Endothelial cell of umbilical vein (primary cell): ENCODE data around the gene MRPS6. TPM values are rescaled to one million over a fixed set of nuclear protein-coding genes. Genes with fewer than 3 reads are reported as not detected.

Experiments used
- BruUV-seq: library from RNA; stranded (reverse); fragments of 400-500 nt; replicated peaks from 2 replicates; lab custom pipeline; 2021; lab: Mats Ljungman, UMichigan
- CTCF ChIA-PET: fragments of 300-600, 350-600 bp; sonication (Branson Sonifier 250); formaldehyde crosslinking; loops from one replicate; lab custom pipeline; 2021; ENCODE audit warnings: antibody characterized with exemption, inconsistent platforms; lab: Charles Lee
- POLR2A ChIA-PET: fragments of 300-600, 350-600 bp; sonication (Branson Sonifier 250); formaldehyde crosslinking; loops from one replicate; lab custom pipeline; 2021; ENCODE audit warnings: antibody characterized with exemption, inconsistent platforms; lab: Charles Lee
- DNase-seq: peaks from one replicate; pipeline ENCODE4 v3.0.0-alpha.2; 2011; ENCODE audit warnings: low read depth, low spot score
- FAIRE-seq: peaks from 2 replicates; lab custom pipeline; 2011; peaks lifted over from hg19 to GRCh38; lab: Jason Lieb, UNC
- H2AFZ ChIP-seq: 2 replicates; pipeline ENCODE4 v1.6.0; 2012; ENCODE audit warnings: low read depth, low read length, control low read depth, inconsistent platforms
- H3K27ac ChIP-seq: 2 replicates; pipeline ENCODE4 v1.5.1; 2011; ENCODE audit warnings: low read depth, mild to moderate bottlenecking, control low read depth, low read length, moderate library complexity; ENCODE audit not compliant: insufficient read depth
- H3K27me3 ChIP-seq, 2 experiments: 2 replicates each; pipeline versions ENCODE4 v1.6.0 to v1.6.1; 2011; ENCODE audit warnings: low read length in 2 of 2, mixed read lengths in 1 of 2; ENCODE audit not compliant: control insufficient read depth in 2 of 2, insufficient read depth in 2 of 2
- H3K36me3 ChIP-seq, 2 experiments: 2 replicates in 1 of 2; 3 replicates in 1 of 2; pipeline ENCODE4 v1.5.1; 2011; ENCODE audit warnings: low read length in 2 of 2, mild to moderate bottlenecking in 1 of 2, moderate library complexity in 1 of 2; ENCODE audit not compliant: control insufficient read depth in 2 of 2, insufficient read depth in 2 of 2; ENCODE audit errors: extremely low read depth in 1 of 2
- H3K4me1 ChIP-seq: 3 replicates; pipeline ENCODE4 v1.5.1; 2011; ENCODE audit warnings: mild to moderate bottlenecking, low read length; ENCODE audit not compliant: control insufficient read depth, insufficient read depth; ENCODE audit errors: extremely low read depth
- H3K4me2 ChIP-seq: 2 replicates; pipeline ENCODE4 v1.6.1; 2011; ENCODE audit warnings: low read length, control low read depth, mixed read lengths; ENCODE audit not compliant: insufficient read depth
- H3K4me3 ChIP-seq, 3 experiments: fragments of 200-600 bp in 1 of 3; sonication (generic), shearing (Covaris generic) in 1 of 3; replicated peaks in 1 of 3; 2 replicates each; pipeline ENCODE4 v1.5.1; 2011 to 2016; ENCODE audit warnings: control low read depth in 3 of 3, low read length in 3 of 3, mild to moderate bottlenecking in 2 of 3, inconsistent platforms in 1 of 3, low read depth in 1 of 3, moderate library complexity in 1 of 3; ENCODE audit not compliant: insufficient read depth in 1 of 3
- H3K79me2 ChIP-seq: 2 replicates; pipeline ENCODE4 v1.6.0; 2012; ENCODE audit warnings: low read length, inconsistent platforms; ENCODE audit not compliant: control insufficient read depth, insufficient read depth
- H3K9ac ChIP-seq: replicated peaks from 2 replicates; pipeline ENCODE3; 2011; ENCODE audit warnings: low read length, control low read depth; ENCODE audit not compliant: insufficient read depth; ENCODE audit errors: extremely low read depth
- H3K9me1 ChIP-seq: replicated peaks from 3 replicates; pipeline ENCODE4 v1.6.0; 2011; ENCODE audit warnings: mild to moderate bottlenecking, low read length; ENCODE audit not compliant: control insufficient read depth, insufficient read depth; ENCODE audit errors: extremely low read depth
- H3K9me3 ChIP-seq: replicated peaks from 2 replicates; pipeline ENCODE4 v1.5.1; 2012; ENCODE audit warnings: low read length, inconsistent platforms; ENCODE audit not compliant: control insufficient read depth, insufficient read depth
- H4K20me1 ChIP-seq: replicated peaks from 2 replicates; pipeline ENCODE3; 2011; ENCODE audit warnings: mild to moderate bottlenecking, low read length; ENCODE audit not compliant: control insufficient read depth, insufficient read depth; ENCODE audit errors: extremely low read depth
- EZH2 ChIP-seq: IDR thresholded peaks from 2 replicates; pipeline ENCODE4 v1.6.1; 2012; ENCODE audit warnings: borderline replicate concordance, low read depth, mild to moderate bottlenecking, moderate library complexity, low read length, inconsistent platforms; ENCODE audit not compliant: severe bottlenecking
- FOS ChIP-seq: IDR thresholded peaks from 2 replicates; pipeline ENCODE4 v1.6.1; 2011; ENCODE audit warnings: mild to moderate bottlenecking, low read length, moderate library complexity, borderline replicate concordance; ENCODE audit not compliant: insufficient read depth
- GATA2 ChIP-seq: IDR thresholded peaks from 2 replicates; pipeline ENCODE4 v1.7.0; 2011; ENCODE audit warnings: low read depth, mild to moderate bottlenecking, moderate library complexity, mixed read lengths, low read length; ENCODE audit not compliant: insufficient read length, insufficient read depth
- JUN ChIP-seq: IDR thresholded peaks from 2 replicates; pipeline ENCODE4 v1.6.1; 2011; ENCODE audit warnings: borderline replicate concordance, low read depth; ENCODE audit not compliant: insufficient read length, insufficient read depth
- MYC ChIP-seq: IDR thresholded peaks from one replicate; pipeline ENCODE4 v1.6.1; 2011; ENCODE audit warnings: mild to moderate bottlenecking, low read depth, low read length
- POLR2A ChIP-seq: IDR thresholded peaks from 2 replicates; pipeline ENCODE4 v1.6.1; 2012; ENCODE audit warnings: low read depth, mild to moderate bottlenecking, control low read depth, low read length
- POLR2AphosphoS5 ChIP-seq: IDR thresholded peaks from 2 replicates; pipeline ENCODE4 v1.6.1; 2012; ENCODE audit warnings: low read depth, mild to moderate bottlenecking, control low read depth, low read length, moderate library complexity; ENCODE audit not compliant: insufficient read depth
- dilution Hi-C: fragments of 300-500 bp; cut with MboI; formaldehyde crosslinking; loops from one replicate; pipeline ENCODE4 v1.15.0; 2019; ENCODE audit warnings: low sequenced_read_pairs; ENCODE audit not compliant: extremely low pct_ligation_motif_present
- intact Hi-C: fragments of 100-400 bp; cut with micrococcal nuclease; formaldehyde crosslinking; loops from one replicate; pipeline ENCODE4 v1.10.0; 2022
- polyA plus RNA-seq, 4 experiments: library from polyadenylated mRNA; depleted of rRNA in 3 of 4; stranded (reverse) in 3 of 4; unstranded in 1 of 4; fragments of >200 nt; gene quantifications; 2 replicates each; pipeline versions ENCODE4 v1.2.1 to v1.2.3, GENCODE V29; 2011 to 2012; ENCODE audit warnings: missing spikeins in 1 of 4
- total RNA-seq: library from RNA; stranded (reverse); gene quantifications from 2 replicates; pipeline ENCODE4 v1.2.3, GENCODE V29; 2021
- TF ChIP-seq, protein P1 (sequence below): IDR thresholded peaks from 2 replicates; pipeline ENCODE4 v1.6.1; 2011; ENCODE audit not compliant: insufficient read depth, insufficient read length
- TF ChIP-seq, protein P2 (sequence below), 2 donors: IDR thresholded peaks; 1 replicate in 1 of 2; 2 replicates in 1 of 2; pipeline ENCODE4 v1.5.1; 2011; ENCODE audit warnings: low read length in 2 of 2, mild to moderate bottlenecking in 2 of 2, moderate library complexity in 2 of 2, control low read depth in 1 of 2, inconsistent platforms in 1 of 2, low read depth in 1 of 2; ENCODE audit not compliant: insufficient read depth in 1 of 2; ENCODE audit errors: extremely low read depth in 1 of 2

MRPS6 gene
- total and polyA plus RNA-seq, 2 donors (not counting 3 experiments of a cell fraction or from before 2014, with no cell fraction given): 19.8 to 37.2 TPM

DNA sequence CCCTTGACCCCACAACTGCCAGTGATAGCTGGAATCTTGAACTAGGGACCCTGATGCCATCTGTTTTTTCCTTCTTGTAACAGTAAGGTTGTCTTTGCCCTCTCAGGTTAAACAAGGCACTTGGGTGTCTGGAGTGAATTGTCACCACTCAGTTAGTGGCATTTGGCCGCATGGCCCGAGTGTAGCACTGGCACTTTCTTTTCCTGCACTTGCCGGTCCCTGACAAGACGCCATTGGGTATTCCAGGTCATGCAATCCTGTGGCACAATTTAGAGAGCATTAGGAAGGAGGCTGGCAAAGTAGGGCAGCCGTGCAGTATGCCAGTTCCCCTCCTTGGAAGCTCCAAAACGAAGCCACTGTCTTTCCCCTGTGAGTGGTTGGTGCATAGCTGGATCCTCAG, 70.8 kb downstream of the MRPS6 start:
- intact Hi-C loops (no loop called here), dilution Hi-C loops (no loop called here)
- Histone ChIP-seq H3K9me1 (no peaks in the 10 kb centered on the region), H4K20me1 (no peaks in the 10 kb centered on the region), H3K4me2 (no peak overlapping the region), H3K9me3 (no peaks in the 10 kb centered on the region), H3K27me3 (no peaks in the 10 kb centered on the region), H3K4me3 (no peak overlapping the region), H3K9ac (no peak overlapping the region), H3K79me2 (no peaks in the 10 kb centered on the region), H3K4me1 (peaks cover 4% of the 10 kb centered on the region), H3K36me3 (no peaks in the 10 kb centered on the region), H2AFZ (no peak overlapping the region), H3K27ac (no peak overlapping the region)
- TF ChIP-seq, protein P1, sequence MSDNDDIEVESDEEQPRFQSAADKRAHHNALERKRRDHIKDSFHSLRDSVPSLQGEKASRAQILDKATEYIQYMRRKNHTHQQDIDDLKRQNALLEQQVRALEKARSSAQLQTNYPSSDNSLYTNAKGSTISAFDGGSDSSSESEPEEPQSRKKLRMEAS: no peak
- TF ChIP-seq MYC (no peak), POLR2A (no peak), FOS (no peak), GATA2 (no peak), JUN (no peak), EZH2 (no peak), POLR2AphosphoS5 (no peak)
- TF ChIP-seq, protein P2, sequence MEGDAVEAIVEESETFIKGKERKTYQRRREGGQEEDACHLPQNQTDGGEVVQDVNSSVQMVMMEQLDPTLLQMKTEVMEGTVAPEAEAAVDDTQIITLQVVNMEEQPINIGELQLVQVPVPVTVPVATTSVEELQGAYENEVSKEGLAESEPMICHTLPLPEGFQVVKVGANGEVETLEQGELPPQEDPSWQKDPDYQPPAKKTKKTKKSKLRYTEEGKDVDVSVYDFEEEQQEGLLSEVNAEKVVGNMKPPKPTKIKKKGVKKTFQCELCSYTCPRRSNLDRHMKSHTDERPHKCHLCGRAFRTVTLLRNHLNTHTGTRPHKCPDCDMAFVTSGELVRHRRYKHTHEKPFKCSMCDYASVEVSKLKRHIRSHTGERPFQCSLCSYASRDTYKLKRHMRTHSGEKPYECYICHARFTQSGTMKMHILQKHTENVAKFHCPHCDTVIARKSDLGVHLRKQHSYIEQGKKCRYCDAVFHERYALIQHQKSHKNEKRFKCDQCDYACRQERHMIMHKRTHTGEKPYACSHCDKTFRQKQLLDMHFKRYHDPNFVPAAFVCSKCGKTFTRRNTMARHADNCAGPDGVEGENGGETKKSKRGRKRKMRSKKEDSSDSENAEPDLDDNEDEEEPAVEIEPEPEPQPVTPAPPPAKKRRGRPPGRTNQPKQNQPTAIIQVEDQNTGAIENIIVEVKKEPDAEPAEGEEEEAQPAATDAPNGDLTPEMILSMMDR (IDR thresholded peaks at IDR 0.05; ENCODE audit: extremely low read depth in 1 of 2, insufficient read depth in 1 of 2, low read depth in 1 of 2, low read length in 2 of 2): no peak
- no peak for DNase-seq
- POLR2A ChIA-PET: no interaction called here
- CTCF ChIA-PET: no interaction called here
- no peak for FAIRE-seq
- BruUV-seq: no TSS peak
